Right lobe of liver (tissue), 6 donors: ENCODE measurements around the gene PIN4. TPM values are rescaled to one million over a fixed set of nuclear protein-coding genes. Genes with fewer than 3 reads are reported as not detected.

ENCODE experiments used
- ATAC-seq, 4 donors: fragments of 200-7000 bp; cut with Tn5 transposase; one replicate each; pipeline ENCODE4 v1.9.1; 2020; ENCODE audit warnings: mild to moderate bottlenecking in 4 of 4, moderate library complexity in 4 of 4
- DNase-seq, 3 donors: peaks; one replicate each; pipeline ENCODE4 v3.0.0-alpha.2; 2020
- H3K27ac ChIP-seq, 3 donors: fragments of 200-600 bp; one replicate each; pipeline ENCODE4 v1.8.0; 2022
- H3K27me3 ChIP-seq, 2 donors: fragments of 200-600 bp; one replicate each; pipeline ENCODE4 v1.8.0; 2022
- H3K36me3 ChIP-seq, 4 donors: fragments of 200-600 bp; sonication (generic) in 1 of 4; one replicate each; pipeline versions ENCODE4 v1.5.1 to v1.8.0; 2017 to 2022; ENCODE audit warnings: control low read depth in 1 of 4
- H3K4me1 ChIP-seq, 4 donors: fragments of 200-600 bp; sonication (generic) in 1 of 4; one replicate each; pipeline versions ENCODE4 v1.5.1 to v1.8.0; 2017 to 2022; ENCODE audit warnings: control low read depth in 1 of 4
- H3K4me3 ChIP-seq, 3 donors: fragments of 200-600 bp; one replicate each; pipeline ENCODE4 v1.8.0; 2022
- H3K9me3 ChIP-seq, 4 donors: fragments of 200-600 bp; sonication (generic) in 1 of 4; one replicate each; pipeline versions ENCODE4 v1.5.1 to v1.8.0; 2017 to 2022; ENCODE audit warnings: control low read depth in 1 of 4
- CTCF ChIP-seq, 4 donors: fragments of 200-600 bp in 3 of 4; fragments of 450-650 bp in 1 of 4; IDR thresholded peaks; one replicate each; pipeline versions ENCODE4 v1.5.1 to v1.8.0; 2016 to 2022; ENCODE audit warnings: antibody characterized with exemption in 4 of 4, mild to moderate bottlenecking in 2 of 4
- POLR2A ChIP-seq: fragments of 450-650 bp; IDR thresholded peaks from one replicate; pipeline ENCODE4 v1.6.1; 2017; ENCODE audit warnings: antibody characterized with exemption, mild to moderate bottlenecking
- WGBS: methylation state at CpG from one replicate; pipeline ENCODE4 v1.1.6; 2018; ENCODE audit warnings: low coverage, low lambda C conversion rate; ENCODE audit not compliant: insufficient coverage; ENCODE audit errors: missing lambda C conversion rate; 5-methylcytosine and 5-hydroxymethylcytosine counted together
- intact Hi-C, 2 donors: fragments of 100-400 bp; cut with DNase I; formaldehyde crosslinking; loops; one replicate each; pipeline versions ENCODE4 v1.11.2 to v1.14.1; 2022
- total RNA-seq, 6 experiments: library from RNA; depleted of rRNA in 2 of 6; stranded (reverse); fragments of >200 nt in 2 of 6; fragmentation: NEBNext Ultra II Directional in 3 of 6; extraction: Animal tissue kit (Norgen Biotek cat#: 25700) in 3 of 6; gene quantifications; one replicate each; pipeline versions ENCODE4 v1.1.0 to v1.2.4, GENCODE V29; 2016 to 2023
- donor health status: DM: no; HTN: yes; CAD: no.
- donor health status: DM: no; HTN: no; CAD: no.
- donor health status: DM: no; HTN: no; CAD: no.
- donor health status: DM: no; HTN: yes; CAD: no.
- donor health status: DM: no; HTN: yes; CAD: no.

Gene PIN4
- total RNA-seq, 6 experiments from 2014 or later: 6.1 to 9.3 (median 8.1) TPM

GRCh38 chrX:72243472-72243871 is 61.9 kb downstream of the PIN4 start:
- Histone ChIP-seq H3K27ac (no peak overlapping the region), H3K36me3 (no peaks in the 10 kb centered on the region), H3K9me3 (no peaks in the 10 kb centered on the region), H3K4me3 (no peak overlapping the region), H3K27me3 (no peaks in the 10 kb centered on the region), H3K4me1 (no peaks in the 10 kb centered on the region)
- TF ChIP-seq CTCF (IDR thresholded peaks at IDR 0.05): no peak
- no peak for TF ChIP-seq POLR2A
- ATAC-seq (no peak), DNase-seq (no peak)
- 36% methylated on average over 3 of the region's 3 CpGs for WGBS
- intact Hi-C loops: no loop called here

- H3K27me3 ChIP-seq: no peaks in the 10 kb centered on the region
- no peaks in the 10 kb centered on the region for H3K9me3 ChIP-seq
- H3K4me3 ChIP-seq: no peak overlapping the region
- intact Hi-C loops: no loop called here
- no peak for TF ChIP-seq POLR2A
- TF ChIP-seq CTCF (IDR thresholded peaks at IDR 0.05): peak; percentile 67 to 90 (median 82)
- DNase-seq (peak in 2 of 3 donors; percentile 48 to 49), ATAC-seq (peak; percentile 86 to 96 (median 90))
- H3K36me3 ChIP-seq: no peaks in the 10 kb centered on the region
- no peaks in the 10 kb centered on the region for H3K4me1 ChIP-seq
- H3K27ac ChIP-seq: no peak overlapping the region
- WGBS: 79% methylated on average over 2 of the region's 3 CpGs
Measured at GRCh38 chrX:72245461-72246089, 64.0 kb downstream of the PIN4 start.

- H3K27ac ChIP-seq: no peak overlapping the region
- ATAC-seq: peak in 3 of 4 donors; percentile 21 to 35 (median 28)
- intact Hi-C loops: no loop called here
Measured at GRCh38 chrX:72247206-72247942, 65.8 kb downstream of the PIN4 start.

More at GRCh38 chrX:72247206-72247942, 65.8 kb downstream of the PIN4 start:
- H3K27me3 ChIP-seq: no peaks in the 10 kb centered on the region
- no peak for TF ChIP-seq CTCF (IDR thresholded peaks at IDR 0.05)
- no peak for TF ChIP-seq POLR2A
- H3K4me3 ChIP-seq: no peak overlapping the region
- H3K36me3 ChIP-seq: no peaks in the 10 kb centered on the region
- H3K4me1 ChIP-seq: no peaks in the 10 kb centered on the region
- no peak for DNase-seq
- 56% methylated on average over 1 of the region's 2 CpGs for WGBS
- no peaks in the 10 kb centered on the region for H3K9me3 ChIP-seq

Other genes starting within 250 kb of the PIN4 start
- gene RTL5, start 49.8 kb upstream of the PIN4 start, total RNA-seq: 1 to 10 TPM; 1.2 to 4.1 (median 2.5) TPM
- under 1 TPM in 4 of 6 experiments, not detected in 2; 0.09 to 0.62 (median 0.30) TPM for gene ERCC6L, start 57.3 kb downstream of the PIN4 start, total RNA-seq
- 100 to 1,000 TPM; 227 to 432 (median 340) TPM for gene RPS4X, start 95.5 kb downstream of the PIN4 start, total RNA-seq
- gene CITED1, start 124.2 kb downstream of the PIN4 start, total RNA-seq: not detected